CD4-positive, alpha-beta T cell treated with Interferon alpha-2 for 1 hour (primary cell): Measurements from ENCODE around the gene SFXN5.
A peak's percentile ranks its signal among the peaks of the same experiment; 100 is the strongest.
"Not testable (repeated sequence)": the region's sequence is repeated elsewhere in the genome, so short reads cannot be mapped to it uniquely, and the experiment has no call there.

Experiments used
- DNase-seq, 2 donors: peaks; one replicate each; pipeline ENCODE4 v3.0.0-alpha.2; 2020 to 2022

Gene SFXN5

DNA sequence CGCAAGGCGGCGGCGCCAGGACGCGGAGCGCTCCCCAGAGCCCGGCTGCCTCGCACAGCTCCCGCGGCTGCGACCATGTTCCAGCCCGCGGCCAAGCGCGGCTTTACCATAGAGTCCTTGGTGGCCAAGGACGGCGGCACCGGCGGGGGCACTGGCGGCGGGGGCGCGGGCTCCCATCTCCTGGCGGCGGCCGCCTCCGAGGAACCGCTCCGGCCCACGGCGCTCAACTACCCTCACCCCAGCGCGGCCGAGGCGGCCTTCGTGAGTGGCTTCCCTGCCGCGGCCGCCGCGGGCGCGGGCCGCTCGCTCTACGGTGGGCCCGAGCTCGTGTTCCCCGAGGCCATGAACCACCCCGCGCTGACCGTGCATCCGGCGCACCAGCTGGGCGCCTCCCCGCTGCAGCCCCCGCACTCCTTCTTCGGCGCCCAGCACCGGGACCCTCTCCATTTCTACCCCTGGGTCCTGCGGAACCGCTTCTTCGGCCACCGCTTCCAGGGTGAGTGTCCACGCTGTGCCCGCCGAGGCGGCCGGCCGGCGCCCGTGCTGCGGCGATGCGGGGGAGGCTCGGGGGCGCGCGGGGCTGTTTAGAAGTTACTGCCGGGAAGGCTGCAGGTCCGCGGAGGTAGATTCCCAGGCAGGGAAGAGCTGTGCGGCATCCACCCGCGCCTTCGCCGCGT is 153.5 kb downstream of the SFXN5 start:
- no peak for DNase-seq

- DNase-seq: peak; percentile 27 to 50
Observed at GRCh38 chr2:72917138-72917876, 154.2 kb downstream of the SFXN5 start, which contains the start of gene EMX1. TSS of gene EMX1 (plus strand) at chr2:72917519. CDS start at chr2:72917853, 334 bp downstream.

DNA sequence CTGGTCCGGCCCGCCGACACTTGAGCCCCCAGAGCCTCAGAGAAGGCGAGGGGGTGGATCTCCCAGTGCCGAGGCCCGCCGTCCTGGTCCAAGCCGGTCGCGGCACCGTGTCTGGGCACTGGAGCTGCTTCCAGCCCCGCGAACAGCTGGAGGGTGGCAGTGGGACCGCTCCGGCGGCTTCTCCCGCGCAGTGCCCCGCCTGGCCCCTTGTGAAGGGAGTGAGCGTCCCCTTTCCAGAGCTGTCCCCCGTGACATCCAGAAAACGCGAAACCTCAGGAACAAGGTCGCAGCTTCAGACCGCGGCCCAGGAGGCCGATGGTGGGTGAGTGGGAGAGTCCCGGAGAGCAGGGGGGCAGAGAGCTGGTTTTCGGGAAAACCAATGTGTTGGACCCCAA is 154.8 kb downstream of the SFXN5 start:
- no peak for DNase-seq

DNA sequence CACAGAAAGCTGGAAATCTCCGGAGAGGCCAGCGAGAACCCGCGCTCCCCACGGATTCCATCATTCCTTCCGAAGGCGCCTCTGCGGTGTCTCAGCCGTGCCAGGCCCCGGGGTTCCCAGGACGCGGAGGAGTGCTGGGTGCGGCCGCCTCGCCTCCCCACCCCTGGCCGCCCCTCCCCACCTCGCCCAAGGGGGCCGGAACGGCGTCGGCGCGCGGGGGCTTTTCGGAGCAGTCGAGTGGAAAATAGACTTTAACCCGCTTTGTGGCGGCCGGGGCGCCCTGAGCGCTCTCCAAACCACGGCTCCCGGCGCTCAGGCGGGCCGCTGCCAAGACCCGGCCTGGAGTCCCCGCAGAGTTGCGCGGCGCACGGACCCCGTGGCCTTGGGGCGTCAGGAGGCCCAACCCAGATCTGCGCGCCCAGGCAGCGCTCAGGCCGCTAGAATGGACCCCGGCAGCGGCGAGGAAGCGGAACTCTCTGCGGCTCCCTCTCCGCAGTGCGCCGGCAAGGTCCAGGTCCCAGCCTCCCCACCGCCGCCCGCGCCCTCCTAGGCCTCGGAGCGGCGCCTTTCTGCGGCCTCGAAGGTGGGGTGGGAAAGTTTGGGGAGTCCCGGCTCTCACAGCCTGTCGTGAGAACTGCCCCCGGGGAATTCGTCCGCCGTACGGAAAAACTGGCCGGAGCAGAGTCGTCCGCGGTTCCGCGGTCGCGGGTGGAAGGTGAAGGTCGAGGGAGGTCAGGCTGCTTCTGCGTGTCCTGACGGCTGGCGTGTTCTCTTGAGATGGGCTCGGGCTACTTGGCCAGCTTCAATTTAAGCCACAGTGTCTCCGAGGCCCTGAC is 155.4 kb downstream of the SFXN5 start:
- peak in 1 of 2 donors; percentile 51 for DNase-seq

GRCh38 chr2:72915320-72915906 is 156.1 kb downstream of the SFXN5 start:
- no peak for DNase-seq

GRCh38 chr2:72914589-72915319 is 156.8 kb downstream of the SFXN5 start:
- no peak for DNase-seq

GRCh38 chr2:72914206-72914559 is 157.3 kb downstream of the SFXN5 start:
- no peak for DNase-seq

DNA sequence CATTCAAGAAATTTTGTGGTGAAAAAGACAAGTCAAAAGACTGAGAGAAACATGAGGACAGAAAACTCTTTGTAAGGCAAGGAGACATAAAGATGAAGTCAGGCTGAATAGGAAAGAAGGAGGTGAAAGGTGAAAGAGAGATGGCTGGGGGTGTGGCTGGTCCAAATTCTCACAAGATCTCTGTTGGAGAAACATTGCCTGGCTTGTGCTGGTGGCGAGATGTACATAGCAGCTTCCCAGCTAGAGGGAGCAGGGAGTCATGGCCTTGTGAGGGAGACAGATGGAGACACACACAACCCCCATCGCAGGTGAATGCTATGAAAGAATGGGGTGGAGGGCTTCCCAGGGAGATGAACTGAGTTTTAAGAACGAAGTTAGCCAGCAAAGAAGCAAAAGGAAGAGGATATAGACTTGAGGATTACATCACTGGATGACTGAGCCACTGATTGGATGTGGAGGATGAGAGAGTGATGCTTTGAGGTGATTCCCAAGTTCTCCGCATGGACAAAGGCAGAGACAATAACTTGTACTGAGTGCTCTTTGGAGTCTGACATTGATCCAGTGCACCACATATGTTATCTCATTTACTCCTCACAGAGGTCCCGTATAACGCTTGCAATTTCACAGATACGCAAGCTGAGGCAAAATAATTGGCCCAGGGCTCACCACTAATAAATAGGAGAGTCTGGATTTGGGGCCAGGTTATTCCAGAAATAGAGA is 157.9 kb downstream of the SFXN5 start:
- no peak for DNase-seq

GRCh38 chr2:72911256-72911655 is 160.3 kb downstream of the SFXN5 start:
- DNase-seq: no peak

- no peak for DNase-seq
Observed at GRCh38 chr2:72908741-72909140, 162.8 kb downstream of the SFXN5 start.

- DNase-seq: not testable (repeated sequence)
Observed at GRCh38 chr2:72907369-72907768, 164.1 kb downstream of the SFXN5 start.

DNA sequence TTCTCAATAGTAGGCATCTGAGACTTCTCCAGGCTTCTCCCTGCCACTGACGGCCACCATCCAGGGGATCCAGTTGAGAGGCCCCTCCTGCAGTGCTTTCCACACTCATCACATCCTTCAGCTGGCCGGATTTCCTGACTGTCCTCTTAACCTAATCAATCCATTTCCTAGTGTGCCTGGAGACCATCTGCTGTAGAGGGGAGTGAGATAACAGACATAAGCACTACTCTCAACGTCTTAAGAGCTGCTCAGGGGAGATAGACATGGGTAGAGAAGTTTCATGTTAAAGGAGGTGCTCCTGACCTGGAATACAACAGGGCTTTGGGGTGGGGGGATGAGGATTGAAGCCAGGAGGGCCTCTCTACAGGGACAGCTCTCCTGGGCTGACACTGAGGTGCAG is 170.1 kb downstream of the SFXN5 start:
- no peak for DNase-seq

GRCh38 chr2:72900191-72900825 is 171.2 kb downstream of the SFXN5 start:
- DNase-seq: no peak

DNA sequence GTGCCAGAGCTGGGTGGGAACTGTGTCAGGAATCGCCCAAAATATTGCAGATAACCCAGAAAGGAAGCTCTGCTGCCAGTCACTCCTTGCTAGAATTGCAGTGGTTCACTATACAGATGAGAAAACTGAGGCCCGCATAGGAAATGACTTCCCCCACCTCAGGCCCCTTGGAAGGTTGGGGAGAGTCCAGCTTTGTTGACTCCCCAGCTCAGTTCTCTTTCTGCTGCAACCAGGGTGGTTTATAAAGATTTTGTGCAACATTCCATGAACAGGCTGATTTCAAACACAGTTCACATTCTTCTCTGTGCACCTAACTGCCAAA is 173.0 kb downstream of the SFXN5 start:
- DNase-seq: no peak

DNA sequence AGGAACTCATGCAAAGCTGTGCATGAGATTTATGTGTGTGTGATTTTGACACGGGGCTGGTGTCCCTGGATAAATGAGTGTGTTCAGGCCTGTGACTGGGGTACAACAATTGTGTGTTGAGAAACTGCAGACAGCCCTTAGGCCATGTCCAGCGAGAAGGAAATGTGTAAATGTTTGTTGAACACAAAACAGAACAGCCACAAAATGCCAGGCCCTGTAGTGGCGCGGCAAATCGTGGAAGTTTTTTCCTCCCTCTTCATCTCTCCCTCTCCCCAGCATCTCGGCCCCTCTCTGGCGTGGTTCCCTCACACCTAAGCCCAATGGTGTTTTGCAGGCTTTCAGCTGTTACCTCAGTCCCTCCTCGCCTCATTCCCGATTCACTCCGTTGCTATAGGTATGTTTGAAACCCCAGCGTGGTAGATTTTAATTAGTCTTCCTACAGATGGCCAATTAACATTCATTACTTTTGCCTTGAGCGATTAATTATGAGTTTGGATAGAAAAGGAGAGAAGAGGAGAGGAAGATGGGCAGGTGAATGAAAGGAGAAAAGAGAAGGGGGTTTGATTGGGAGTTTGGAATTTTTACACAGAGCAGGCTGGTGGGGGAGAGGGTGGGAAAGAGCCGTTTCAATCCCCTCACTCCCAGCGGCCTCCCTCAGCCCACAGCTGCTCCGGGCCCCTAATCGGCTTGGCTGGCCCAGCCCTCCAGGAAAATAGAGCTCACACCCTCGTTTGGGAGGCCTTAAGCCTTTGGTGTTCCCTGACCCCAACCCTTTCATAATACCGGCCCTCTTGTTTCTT is 173.5 kb downstream of the SFXN5 start:
- no peak for DNase-seq

GRCh38 chr2:72896446-72896845 is 175.1 kb downstream of the SFXN5 start:
- DNase-seq: no peak

DNA sequence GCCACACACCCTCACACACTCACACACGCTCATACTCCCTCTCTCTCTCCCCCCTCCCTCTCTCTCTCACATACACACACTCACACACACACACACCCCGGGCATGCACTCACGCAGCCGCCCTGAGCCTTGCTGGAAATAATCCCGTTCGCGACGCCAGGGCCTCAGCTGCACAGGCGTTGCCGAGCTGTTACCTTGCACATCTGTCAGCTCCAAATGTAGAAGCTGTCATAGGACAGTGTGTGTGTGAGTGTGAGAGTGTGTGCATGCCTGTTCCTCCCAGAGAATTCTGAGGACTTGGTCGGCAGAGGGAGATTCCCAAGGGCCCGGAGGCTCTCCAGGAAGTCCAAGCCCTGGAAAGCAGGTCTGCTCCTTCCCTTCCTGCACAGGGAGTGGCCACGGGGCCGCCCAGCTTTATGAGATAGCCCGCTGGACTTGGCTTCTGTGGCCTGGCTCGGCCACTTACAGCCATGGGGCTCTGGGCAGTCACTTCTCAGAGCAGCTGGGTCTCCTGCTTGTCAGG is 175.7 kb downstream of the SFXN5 start:
- DNase-seq: no peak

- DNase-seq: no peak
Observed at GRCh38 chr2:72895154-72895553, 176.4 kb downstream of the SFXN5 start.

GRCh38 chr2:72894514-72894913 is 177.0 kb downstream of the SFXN5 start:
- DNase-seq: no peak

GRCh38 chr2:72893594-72894319 is 177.8 kb downstream of the SFXN5 start:
- peak; percentile 20 to 28 for DNase-seq
